Measurements from ENCODE around the gene FGF9.

Gene FGF9

GRCh38 chr13:21736926-21737325 is 66.1 kb downstream of the FGF9 start:
- no peaks in the 10 kb centered on the region for H3K4me1 ChIP-seq
- peaks cover 2% of the 10 kb centered on the region; the same call in 1 of the 2 replicates for H3K27me3 ChIP-seq
- no peaks in the 10 kb centered on the region for H3K36me3 ChIP-seq
- DNase-seq: no peak
- no peak overlapping the region for H3K4me3 ChIP-seq (ENCODE audit: low read depth, low read length)
- no peak for TF ChIP-seq CTCF (IDR thresholded peaks at IDR 0.05; ENCODE audit: low read depth, low read length)
- H3K9me3 ChIP-seq: no peaks in the 10 kb centered on the region

- peaks cover 2% of the 10 kb centered on the region; the same call in 1 of the 2 replicates for H3K27me3 ChIP-seq
- DNase-seq: no peak
- no peaks in the 10 kb centered on the region for H3K36me3 ChIP-seq
- H3K4me3 ChIP-seq (ENCODE audit: low read depth, low read length): no peak overlapping the region
- no peak for TF ChIP-seq CTCF (IDR thresholded peaks at IDR 0.05; ENCODE audit: low read depth, low read length)
- H3K4me1 ChIP-seq: no peaks in the 10 kb centered on the region
- no peaks in the 10 kb centered on the region for H3K9me3 ChIP-seq
Observed at GRCh38 chr13:21738630-21739029, 67.8 kb downstream of the FGF9 start.

GRCh38 chr13:21739771-21740170 is 68.9 kb downstream of the FGF9 start:
- Histone ChIP-seq H3K36me3 (no peaks in the 10 kb centered on the region), H3K9me3 (no peaks in the 10 kb centered on the region), H3K4me1 (no peaks in the 10 kb centered on the region), H3K4me3 (ENCODE audit: low read depth, low read length) (no peak overlapping the region), H3K27me3 (no peaks in the 10 kb centered on the region)
- TF ChIP-seq CTCF (IDR thresholded peaks at IDR 0.05; ENCODE audit: low read depth, low read length): no peak
- DNase-seq: no peak

- no peak for DNase-seq
- Histone ChIP-seq H3K27me3 (no peaks in the 10 kb centered on the region), H3K9me3 (no peaks in the 10 kb centered on the region), H3K4me1 (no peaks in the 10 kb centered on the region), H3K36me3 (no peaks in the 10 kb centered on the region), H3K4me3 (ENCODE audit: low read depth, low read length) (no peak overlapping the region)
- no peak for TF ChIP-seq CTCF (IDR thresholded peaks at IDR 0.05; ENCODE audit: low read depth, low read length)
Observed at GRCh38 chr13:21741396-21741979, 70.6 kb downstream of the FGF9 start.

- Histone ChIP-seq H3K4me1 (no peaks in the 10 kb centered on the region), H3K36me3 (no peaks in the 10 kb centered on the region), H3K4me3 (ENCODE audit: low read depth, low read length) (no peak overlapping the region), H3K9me3 (no peaks in the 10 kb centered on the region), H3K27me3 (no peaks in the 10 kb centered on the region)
- TF ChIP-seq CTCF (IDR thresholded peaks at IDR 0.05; ENCODE audit: low read depth, low read length): no peak
- no peak for DNase-seq
Observed at GRCh38 chr13:21742096-21742495, 71.2 kb downstream of the FGF9 start.

- Histone ChIP-seq H3K4me1 (no peaks in the 10 kb centered on the region), H3K4me3 (ENCODE audit: low read depth, low read length) (no peak overlapping the region), H3K9me3 (no peaks in the 10 kb centered on the region), H3K27me3 (no peaks in the 10 kb centered on the region), H3K36me3 (no peaks in the 10 kb centered on the region)
- no peak for TF ChIP-seq CTCF (IDR thresholded peaks at IDR 0.05; ENCODE audit: low read depth, low read length)
- no peak for DNase-seq
Observed at GRCh38 chr13:21744149-21744548, 73.3 kb downstream of the FGF9 start.
